RWPE2 (cell line): Measurements from ENCODE around the gene SHROOM3.

ENCODE experiments used
- ATAC-seq: fragments of 200-7000 bp; cut with Tn5 transposase; 3 replicates; pipeline ENCODE4 v1.9.1; 2021; ENCODE audit warnings: low read depth
- DNase-seq: peaks from one replicate; pipeline ENCODE4 v3.0.0-alpha.2; 2020; ENCODE audit warnings: low spot score
- H3K27ac ChIP-seq: fragments of 450-650 bp; 2 replicates; pipeline ENCODE4 v1.5.1; 2017; ENCODE audit warnings: mild to moderate bottlenecking; ENCODE audit not compliant: poor library complexity, severe bottlenecking
- H3K27me3 ChIP-seq: fragments of 250-450 bp; sonication (Bioruptor Pico); 2 replicates; pipeline ENCODE4 v1.5.1; 2021; ENCODE audit warnings: mild to moderate bottlenecking, moderate library complexity; ENCODE audit not compliant: insufficient read depth, poor library complexity, severe bottlenecking
- H3K36me3 ChIP-seq: fragments of 250-450 bp; sonication (Bioruptor Pico); 2 replicates; pipeline ENCODE4 v1.5.1; 2020; ENCODE audit warnings: low read depth, mild to moderate bottlenecking, moderate library complexity
- H3K4me1 ChIP-seq: fragments of 250-450 bp; sonication (Bioruptor Pico); 2 replicates; pipeline ENCODE4 v1.5.1; 2021; ENCODE audit warnings: mild to moderate bottlenecking, moderate library complexity; ENCODE audit not compliant: insufficient read depth, poor library complexity, severe bottlenecking
- H3K4me3 ChIP-seq: fragments of 250-450 bp; sonication (Bioruptor Pico); 2 replicates; pipeline ENCODE4 v1.5.1; 2021; ENCODE audit warnings: mild to moderate bottlenecking, moderate library complexity; ENCODE audit not compliant: severe bottlenecking
- H3K9me3 ChIP-seq: fragments of 250-450 bp; sonication (Bioruptor Pico); 2 replicates; pipeline ENCODE4 v1.5.1; 2021; ENCODE audit warnings: mild to moderate bottlenecking, moderate library complexity; ENCODE audit not compliant: severe bottlenecking
- CTCF ChIP-seq: fragments of 450-650 bp; IDR thresholded peaks from one replicate; pipeline ENCODE4 v1.5.1; 2017; ENCODE audit warnings: mild to moderate bottlenecking, moderate library complexity; ENCODE audit not compliant: poor library complexity, severe bottlenecking

SHROOM3 gene

GRCh38 chr4:76704133-76704881, 269.3 kb downstream of the SHROOM3 start:
- H3K9me3 ChIP-seq, result no peaks in the 10 kb centered on the region
- H3K27ac ChIP-seq, result peak overlapping the region; percentile 96
- H3K4me3 ChIP-seq, result no peak overlapping the region
- peaks cover 62% of the 10 kb centered on the region for H3K4me1 ChIP-seq
- 0 out of 2 replicates have a peak, but pooled peaks cover 4% of the 10 kb centered on the region for H3K36me3 ChIP-seq
- DNase-seq (peak; percentile 73), ATAC-seq (peak; percentile 70)
- no peak for TF ChIP-seq CTCF
- H3K27me3 ChIP-seq, result no peaks in the 10 kb centered on the region

GRCh38 chr4:76705472-76705871, 270.4 kb downstream of the SHROOM3 start:
- ATAC-seq (no peak), DNase-seq (no peak)
- H3K36me3 ChIP-seq, result peaks cover 12% of the 10 kb centered on the region
- peaks cover 62% of the 10 kb centered on the region for H3K4me1 ChIP-seq
- TF ChIP-seq CTCF, result no peak
- no peaks in the 10 kb centered on the region for H3K27me3 ChIP-seq
- peak overlapping the region; percentile 96 for H3K27ac ChIP-seq
- H3K4me3 ChIP-seq, result no peak overlapping the region
- no peaks in the 10 kb centered on the region for H3K9me3 ChIP-seq

GRCh38 chr4:76706581-76706980, 271.6 kb downstream of the SHROOM3 start:
- no peaks in the 10 kb centered on the region for H3K27me3 ChIP-seq
- H3K4me1 ChIP-seq, result peaks cover 57% of the 10 kb centered on the region
- no peak for ATAC-seq
- no peak overlapping the region for H3K4me3 ChIP-seq
- H3K9me3 ChIP-seq, result no peaks in the 10 kb centered on the region
- no peak for DNase-seq
- peaks cover 23% of the 10 kb centered on the region for H3K36me3 ChIP-seq
- peak overlapping the region; percentile 96 for H3K27ac ChIP-seq
- no peak for TF ChIP-seq CTCF

GRCh38 chr4:76708971-76709771, 274.1 kb downstream of the SHROOM3 start:
- ATAC-seq, result no peak
- no peak for DNase-seq
- H3K4me3 ChIP-seq, result no peak overlapping the region
- peaks cover 37% of the 10 kb centered on the region for H3K4me1 ChIP-seq
- no peak for TF ChIP-seq CTCF
- H3K9me3 ChIP-seq, result no peaks in the 10 kb centered on the region
- H3K36me3 ChIP-seq, result peaks cover 44% of the 10 kb centered on the region
- H3K27me3 ChIP-seq, result no peaks in the 10 kb centered on the region
- H3K27ac ChIP-seq, result no peak overlapping the region
